Subcutaneous abdominal adipose tissue (tissue), 5 donors: ENCODE measurements around the gene EPS8L3.

Source experiments
- H3K27ac ChIP-seq: one replicate; pipeline ENCODE4 v1.7.0; 2013; ENCODE audit warnings: low read depth, mild to moderate bottlenecking, inconsistent platforms, low read length, moderate library complexity
- H3K27me3 ChIP-seq, 5 donors: one replicate each; pipeline ENCODE4 v1.7.0; 2013; ENCODE audit warnings: low read length in 5 of 5, inconsistent platforms in 1 of 5; ENCODE audit not compliant: control insufficient read depth in 5 of 5, insufficient read depth in 4 of 5
- H3K36me3 ChIP-seq, 5 donors: one replicate each; pipeline ENCODE4 v1.7.0; 2013; ENCODE audit warnings: low read length in 5 of 5; ENCODE audit not compliant: control insufficient read depth in 5 of 5, insufficient read depth in 5 of 5
- H3K4me1 ChIP-seq, 5 donors: one replicate each; pipeline ENCODE4 v1.7.0; 2013; ENCODE audit warnings: low read length in 5 of 5, mild to moderate bottlenecking in 3 of 5, moderate library complexity in 1 of 5; ENCODE audit not compliant: control insufficient read depth in 5 of 5, insufficient read depth in 5 of 5
- H3K4me3 ChIP-seq, 5 donors: one replicate each; pipeline ENCODE4 v1.7.0; 2013; ENCODE audit warnings: low read length in 5 of 5, low read depth in 1 of 5
- H3K9ac ChIP-seq, 5 donors: one replicate each; pipeline ENCODE4 v1.7.0; 2013; ENCODE audit warnings: low read length in 5 of 5, mild to moderate bottlenecking in 4 of 5, moderate library complexity in 3 of 5
- H3K9me3 ChIP-seq, 5 donors: one replicate each; pipeline ENCODE4 v1.7.0; 2013; ENCODE audit warnings: low read length in 5 of 5; ENCODE audit not compliant: control insufficient read depth in 5 of 5
- donor health status: healthy.
- donor health status: healthy.
- donor health status: healthy.
- donor health status: healthy.
- donor health status: healthy.

The EPS8L3 gene

DNA sequence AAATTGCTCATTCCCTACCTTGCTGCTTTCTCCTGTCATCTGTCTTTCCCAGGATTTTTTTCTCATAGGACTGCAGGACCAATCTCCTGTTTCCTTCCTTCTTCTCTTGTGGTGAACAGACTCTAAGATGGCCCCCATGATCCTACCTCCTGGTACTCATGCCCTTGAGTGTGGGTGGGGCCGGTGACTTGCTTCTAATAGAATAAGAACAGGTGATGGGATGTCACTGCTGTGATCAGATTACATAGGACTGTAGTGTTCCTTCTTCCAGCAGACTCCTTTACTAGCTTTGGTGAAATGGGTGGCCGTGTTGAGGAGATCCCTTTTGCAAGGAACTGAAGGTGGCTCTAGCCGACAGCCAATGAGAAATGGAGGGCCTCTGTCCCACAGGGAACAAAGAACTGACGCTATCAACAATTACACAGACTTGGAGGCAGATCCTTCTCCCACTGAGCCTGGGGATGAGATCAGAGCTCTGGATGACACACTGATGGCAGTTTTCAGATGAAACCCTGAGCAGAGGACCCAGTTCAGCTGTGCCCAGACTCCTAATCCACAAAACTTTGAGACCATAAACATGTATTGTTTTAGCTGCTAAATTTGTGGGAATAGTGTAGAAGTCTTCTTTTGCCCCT lies 30.4 kb downstream of the EPS8L3 start:
- H3K4me3 ChIP-seq, result no peak overlapping the region
- no peaks in the 10 kb centered on the region for H3K4me1 ChIP-seq
- H3K36me3 ChIP-seq, result peaks cover 0 to 16% (median 3%) of the 10 kb centered on the region in 5 donors
- no peaks in the 10 kb centered on the region for H3K27me3 ChIP-seq
- H3K9me3 ChIP-seq, result no peaks in the 10 kb centered on the region
- H3K9ac ChIP-seq, result no peak overlapping the region
- no peak overlapping the region for H3K27ac ChIP-seq

DNA sequence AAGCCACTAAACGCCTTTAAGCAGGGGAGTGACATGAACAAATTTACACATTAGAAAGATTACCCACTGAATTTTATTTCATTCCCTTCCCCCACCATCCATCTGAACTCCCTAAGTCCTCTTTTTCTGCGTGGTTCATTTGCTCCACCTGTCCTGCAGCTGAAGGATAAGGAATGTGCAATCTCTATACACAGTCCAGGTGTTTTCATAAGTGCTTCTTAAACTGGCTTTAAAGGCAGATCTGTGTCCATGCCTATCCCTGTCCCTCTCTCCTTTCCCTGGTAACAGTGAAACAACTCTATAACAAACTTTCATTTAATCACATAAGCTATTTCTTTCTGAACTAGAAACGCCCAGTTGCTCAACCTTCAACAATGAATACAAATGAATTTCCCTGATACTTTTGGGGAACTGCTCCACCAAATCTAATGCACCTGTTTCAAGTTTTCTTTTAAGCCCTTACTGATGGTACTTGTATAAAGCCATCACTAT lies 31.3 kb downstream of the EPS8L3 start:
- Histone ChIP-seq H3K27ac (no peak overlapping the region), H3K9ac (peak overlapping the region in 1 of 5 donors; percentile 21), H3K27me3 (no peaks in the 10 kb centered on the region), H3K4me1 (no peaks in the 10 kb centered on the region), H3K36me3 (peaks cover 0 to 10% (median 2%) of the 10 kb centered on the region in 5 donors), H3K9me3 (no peaks in the 10 kb centered on the region), H3K4me3 (no peak overlapping the region)

DNA sequence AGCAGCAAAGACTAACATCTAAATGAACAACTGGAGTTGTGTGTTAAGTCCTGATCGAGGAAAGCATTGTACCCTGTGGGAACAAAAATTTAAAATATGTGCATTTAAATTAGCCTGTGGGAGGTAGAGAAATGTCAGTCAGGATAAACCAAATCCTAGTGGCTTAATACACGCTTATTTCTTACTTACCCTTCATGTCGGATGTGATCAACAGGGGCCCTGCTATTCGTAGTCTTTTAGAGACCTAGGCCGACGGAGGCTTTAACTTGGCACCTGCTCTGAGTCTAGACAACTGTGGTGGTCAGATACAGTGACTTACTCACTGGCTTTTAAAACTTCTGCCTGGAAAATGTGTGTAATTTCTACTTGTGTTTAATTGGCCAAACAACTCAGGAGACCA lies 33.1 kb downstream of the EPS8L3 start:
- Histone ChIP-seq H3K27me3 (no peaks in the 10 kb centered on the region), H3K36me3 (no peaks in the 10 kb centered on the region), H3K9me3 (no peaks in the 10 kb centered on the region), H3K4me1 (no peaks in the 10 kb centered on the region), H3K4me3 (no peak overlapping the region), H3K27ac (no peak overlapping the region), H3K9ac (no peak overlapping the region)

DNA sequence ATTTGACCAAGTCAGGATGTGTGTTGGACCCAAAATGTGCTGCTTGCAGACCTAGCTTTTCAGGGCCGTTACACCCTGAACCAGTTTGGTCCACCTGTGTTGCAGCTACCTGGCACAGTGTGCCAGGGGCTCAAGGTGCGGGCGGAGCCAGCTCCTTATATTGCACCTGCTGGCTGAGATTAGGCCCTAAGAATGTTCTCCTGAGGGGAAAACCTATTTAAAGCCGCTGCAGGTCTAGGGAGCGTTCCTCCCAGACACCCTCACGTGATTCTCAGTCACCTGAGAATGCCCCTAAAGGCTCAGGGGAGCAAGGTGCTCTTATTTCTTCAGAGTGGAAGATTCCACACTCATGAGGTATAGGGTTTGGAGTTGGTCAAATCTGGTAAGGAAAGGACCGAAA lies 34.9 kb downstream of the EPS8L3 start:
- Histone ChIP-seq H3K4me3 (no peak overlapping the region), H3K4me1 (no peaks in the 10 kb centered on the region), H3K27me3 (no peaks in the 10 kb centered on the region), H3K9me3 (no peaks in the 10 kb centered on the region), H3K27ac (no peak overlapping the region), H3K9ac (no peak overlapping the region), H3K36me3 (no peaks in the 10 kb centered on the region)

DNA sequence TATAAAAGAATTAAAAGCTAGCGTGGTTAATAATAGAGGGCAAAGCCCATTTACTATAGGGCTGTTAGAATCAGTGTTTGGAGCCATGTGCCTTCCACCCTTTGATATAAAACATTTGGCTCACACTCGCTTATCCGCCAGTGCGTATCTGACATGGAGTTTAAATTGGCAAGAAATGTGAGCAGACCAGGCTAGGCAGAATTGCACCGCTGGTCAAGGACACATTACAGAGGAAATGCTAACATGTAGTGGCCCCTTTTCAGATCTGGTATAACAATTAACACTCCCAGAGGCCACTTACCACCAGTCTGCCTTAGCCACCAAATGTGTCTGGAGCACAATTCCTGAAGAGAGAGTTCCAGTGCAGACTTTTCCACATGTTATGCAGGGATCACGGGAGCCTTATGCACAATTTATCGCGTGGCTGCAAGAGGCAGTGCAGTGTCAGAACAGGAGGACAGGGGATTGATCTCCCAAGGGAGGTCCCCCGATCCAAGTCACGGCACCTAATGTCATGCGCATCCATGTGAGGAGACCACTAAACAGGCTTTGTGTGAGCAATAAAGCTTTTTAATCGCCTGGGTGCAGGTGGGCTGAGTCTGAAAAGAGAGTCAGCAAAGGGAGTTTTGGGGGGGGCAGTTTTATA lies 36.9 kb downstream of the EPS8L3 start:
- H3K4me3 ChIP-seq, result no peak overlapping the region
- no peak overlapping the region for H3K27ac ChIP-seq
- H3K9me3 ChIP-seq, result peaks cover 0 to 2% (median 0%) of the 10 kb centered on the region in 5 donors
- H3K36me3 ChIP-seq, result no peaks in the 10 kb centered on the region
- H3K9ac ChIP-seq, result no peak overlapping the region
- H3K27me3 ChIP-seq, result no peaks in the 10 kb centered on the region
- H3K4me1 ChIP-seq, result peaks cover 0 to 5% (median 0%) of the 10 kb centered on the region in 5 donors

DNA sequence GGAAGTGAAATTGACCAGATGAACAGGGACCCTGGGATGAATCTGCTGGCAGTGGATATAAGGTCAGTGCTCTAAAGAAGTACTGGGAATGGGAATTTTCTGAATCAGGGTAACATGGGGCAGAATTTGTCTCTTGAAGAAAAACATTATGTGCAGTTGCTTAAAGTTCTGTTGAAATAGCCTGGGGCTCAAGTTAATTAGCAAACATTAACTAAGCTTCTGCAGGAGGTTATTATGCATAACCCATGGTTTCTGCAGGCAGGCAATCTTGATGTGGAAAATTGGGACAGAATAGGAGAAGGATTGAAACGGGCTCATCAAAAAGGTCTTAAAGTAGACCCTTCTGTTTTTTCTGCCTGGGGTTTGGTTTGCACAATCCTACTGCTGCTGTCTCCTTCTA lies 37.7 kb downstream of the EPS8L3 start:
- Histone ChIP-seq H3K36me3 (no peaks in the 10 kb centered on the region), H3K4me3 (no peak overlapping the region)

DNA sequence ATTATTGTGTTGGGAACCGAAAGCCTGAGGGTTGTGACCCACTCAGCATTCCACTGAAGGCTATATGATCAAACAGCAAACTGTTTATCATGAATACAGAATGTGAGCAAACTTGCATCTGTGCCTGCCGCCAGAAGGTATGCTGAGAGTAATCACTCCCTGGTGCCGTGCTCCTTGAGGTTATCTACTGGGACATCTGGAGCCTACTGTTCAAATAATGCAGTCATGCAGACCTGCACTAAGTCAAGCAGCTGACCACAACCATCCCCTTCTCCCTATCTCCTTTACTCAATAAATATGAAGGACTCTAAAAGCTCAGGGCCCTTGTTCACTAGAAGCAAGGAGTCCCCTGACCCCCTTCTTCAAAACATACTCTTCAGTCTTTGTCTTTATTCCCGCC lies 38.2 kb downstream of the EPS8L3 start:
- Histone ChIP-seq H3K27me3 (no peaks in the 10 kb centered on the region), H3K27ac (no peak overlapping the region), H3K9ac (no peak overlapping the region), H3K36me3 (no peaks in the 10 kb centered on the region), H3K4me3 (no peak overlapping the region), H3K4me1 (peaks cover 0 to 5% (median 0%) of the 10 kb centered on the region in 5 donors), H3K9me3 (peaks cover 0 to 2% (median 0%) of the 10 kb centered on the region in 5 donors)

More for the DNA sequence above, 37.7 kb downstream of the EPS8L3 start:
- H3K27me3 ChIP-seq, result no peaks in the 10 kb centered on the region
- H3K27ac ChIP-seq, result no peak overlapping the region
- peaks cover 0 to 5% (median 0%) of the 10 kb centered on the region in 5 donors for H3K4me1 ChIP-seq
- H3K9me3 ChIP-seq, result peaks cover 0 to 2% (median 0%) of the 10 kb centered on the region in 5 donors
- H3K9ac ChIP-seq, result no peak overlapping the region

DNA sequence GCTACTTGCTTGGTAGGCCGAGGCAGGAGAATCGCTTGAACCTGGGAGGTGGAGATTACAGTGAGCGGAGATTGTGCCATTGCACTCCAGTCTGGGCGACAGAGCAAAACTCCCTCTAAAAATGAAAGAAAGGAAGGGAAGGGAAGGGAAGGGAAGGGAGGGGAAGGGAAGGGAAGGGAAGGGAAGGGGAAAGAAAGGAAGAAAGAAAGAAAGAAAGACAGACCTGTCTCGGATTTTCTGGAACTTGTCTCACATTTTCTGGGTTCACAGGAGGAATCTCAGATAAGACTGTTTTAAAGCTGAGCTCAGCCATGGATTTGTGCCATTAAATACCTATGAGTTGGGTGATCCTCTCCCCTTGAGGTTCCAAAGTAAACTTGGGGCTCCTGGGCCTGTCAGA lies 38.8 kb downstream of the EPS8L3 start:
- no peak overlapping the region for H3K27ac ChIP-seq
- H3K27me3 ChIP-seq, result no peaks in the 10 kb centered on the region
- H3K9ac ChIP-seq, result no peak overlapping the region
- no peaks in the 10 kb centered on the region for H3K36me3 ChIP-seq
- H3K9me3 ChIP-seq, result peaks cover 0 to 2% (median 0%) of the 10 kb centered on the region in 5 donors
- H3K4me1 ChIP-seq, result peaks cover 0 to 5% (median 0%) of the 10 kb centered on the region in 5 donors
- no peak overlapping the region for H3K4me3 ChIP-seq

DNA sequence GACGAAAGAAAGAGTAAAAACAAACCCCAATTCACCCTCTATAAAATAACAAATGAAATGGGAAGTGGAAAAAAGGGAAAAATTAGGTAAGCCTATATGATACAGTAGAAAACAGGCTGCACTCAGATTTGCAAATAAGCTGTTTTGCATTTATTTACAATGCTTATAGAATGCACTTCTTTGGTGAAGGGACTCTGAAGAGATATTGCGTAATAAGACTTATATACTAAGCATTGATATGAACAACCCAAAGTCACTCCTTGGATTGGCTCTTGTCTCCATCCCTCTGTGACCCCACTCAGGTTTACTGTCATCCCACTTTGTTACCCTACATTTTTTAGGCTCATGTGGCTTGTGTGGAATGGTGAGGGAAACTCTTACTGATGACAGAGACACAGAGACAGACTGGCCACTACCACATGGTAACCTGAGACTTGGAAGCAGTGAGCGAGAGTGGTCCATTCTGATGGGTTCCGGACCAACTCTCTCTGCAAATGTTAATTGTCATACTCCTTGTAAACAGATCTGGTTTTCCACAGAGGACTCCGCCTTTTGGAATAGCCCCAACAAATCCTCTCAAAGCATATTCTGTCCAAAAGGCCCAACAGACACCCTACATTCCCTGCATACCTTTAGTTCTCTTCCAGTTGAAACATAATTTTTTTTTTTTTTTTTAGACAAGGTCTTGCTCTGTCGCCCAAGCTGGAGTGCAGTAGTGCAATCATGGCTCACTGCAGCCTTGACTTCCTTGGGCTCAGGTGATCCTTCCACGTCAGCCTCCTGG lies 40.6 kb downstream of the EPS8L3 start:
- no peaks in the 10 kb centered on the region for H3K36me3 ChIP-seq
- no peaks in the 10 kb centered on the region for H3K27me3 ChIP-seq
- no peak overlapping the region for H3K4me3 ChIP-seq
- H3K4me1 ChIP-seq, result peaks cover 0 to 11% (median 0%) of the 10 kb centered on the region in 5 donors
- H3K9me3 ChIP-seq, result peaks cover 0 to 2% (median 0%) of the 10 kb centered on the region in 5 donors
- H3K27ac ChIP-seq, result no peak overlapping the region
- H3K9ac ChIP-seq, result no peak overlapping the region

DNA sequence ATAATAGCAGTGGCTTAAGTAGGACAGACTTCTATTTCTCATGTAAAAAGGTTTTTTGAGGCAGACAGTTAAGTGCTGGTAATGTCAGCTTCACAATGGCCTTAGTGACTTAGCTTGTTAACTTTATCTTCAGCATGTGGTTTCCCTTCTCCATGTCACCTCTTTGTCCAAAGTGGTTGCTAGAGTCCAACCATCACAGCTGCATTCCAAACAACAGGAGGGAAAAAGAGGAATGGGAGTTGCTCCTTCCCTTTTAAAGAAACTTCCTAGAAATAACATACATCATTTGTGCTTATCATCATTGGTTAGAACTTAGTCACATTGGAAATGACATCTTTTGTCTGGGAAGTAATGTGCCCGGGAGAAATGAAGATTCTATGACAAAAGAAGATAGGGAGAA lies 41.8 kb downstream of the EPS8L3 start:
- Histone ChIP-seq H3K4me1 (peaks cover 0 to 13% (median under 1%) of the 10 kb centered on the region in 5 donors), H3K4me3 (no peak overlapping the region), H3K9me3 (peaks cover 0 to 2% (median 0%) of the 10 kb centered on the region in 5 donors), H3K36me3 (no peaks in the 10 kb centered on the region), H3K9ac (no peak overlapping the region), H3K27ac (no peak overlapping the region), H3K27me3 (no peaks in the 10 kb centered on the region)
